Small intestine (tissue), 7 donors: Measurements from ENCODE around the gene FCHO1. TPM values are rescaled to one million over a fixed set of nuclear protein-coding genes. Genes with fewer than 3 reads are reported as not detected.

ENCODE experiments used
- DNase-seq, 2 donors: peaks; one replicate each; pipeline versions ENCODE4 v3.0.0 to v3.0.0-alpha.2; 2013
- FAIRE-seq: peaks from 2 replicates; lab custom pipeline; 2012; peaks lifted over from hg19 to GRCh38; lab: Jason Lieb, UNC
- H3K27ac ChIP-seq, 3 donors: one replicate each; pipeline ENCODE4 v1.5.1; 2013; ENCODE audit warnings: low read length in 2 of 3, mild to moderate bottlenecking in 2 of 3, control low read depth in 1 of 3, inconsistent platforms in 1 of 3, low read depth in 1 of 3, moderate library complexity in 1 of 3
- H3K27me3 ChIP-seq, 3 donors: one replicate each; pipeline ENCODE4 v1.6.1; 2013; ENCODE audit warnings: low read length in 3 of 3, inconsistent platforms in 1 of 3; ENCODE audit not compliant: control insufficient read depth in 3 of 3, insufficient read depth in 3 of 3
- H3K36me3 ChIP-seq, 3 donors: one replicate each; pipeline ENCODE4 v1.6.1; 2013; ENCODE audit warnings: low read length in 3 of 3, inconsistent platforms in 1 of 3, low read depth in 1 of 3, mild to moderate bottlenecking in 1 of 3, moderate library complexity in 1 of 3; ENCODE audit not compliant: control insufficient read depth in 3 of 3, insufficient read depth in 2 of 3
- H3K4me1 ChIP-seq, 3 donors: one replicate each; pipeline ENCODE4 v1.6.1; 2013; ENCODE audit warnings: low read length in 2 of 3, inconsistent platforms in 1 of 3, low read depth in 1 of 3, mild to moderate bottlenecking in 1 of 3, moderate library complexity in 1 of 3; ENCODE audit not compliant: control insufficient read depth in 3 of 3, insufficient read depth in 2 of 3
- H3K4me3 ChIP-seq, 3 donors: one replicate each; pipeline ENCODE4 v1.5.1; 2013; ENCODE audit warnings: low read length in 3 of 3, control low read depth in 1 of 3, inconsistent platforms in 1 of 3, low read depth in 1 of 3, mild to moderate bottlenecking in 1 of 3, moderate library complexity in 1 of 3
- H3K9me3 ChIP-seq, 2 donors: one replicate each; pipeline ENCODE4 v1.6.1; 2013; ENCODE audit warnings: low read depth in 1 of 2, low read length in 1 of 2; ENCODE audit not compliant: control insufficient read depth in 2 of 2, insufficient read depth in 1 of 2
- WGBS, 3 donors: extraction: QIAGEN DNeasy Blood & Tissue Kit; methylation state at CpG; one replicate each; pipeline ENCODE4 v1.1.7; 2013; 5-methylcytosine and 5-hydroxymethylcytosine counted together
- polyA plus RNA-seq, 4 donors: library from polyadenylated mRNA; stranded (reverse) in 3 of 4; unstranded in 1 of 4; fragments of 200-250 nt in 3 of 4; fragments of 120-200 nt in 1 of 4; gene quantifications; one replicate each; pipeline versions ENCODE4 v1.2.1 to v1.2.3, GENCODE V29; 2013
- donor health status: healthy with polysubstance abuse.
- donor health status: control.
- donor health status: control.
- donor health status: Bipolar disorder and iron deficiency.
- donor health status: healthy.

FCHO1 gene
- polyA plus RNA-seq, 4 donors: 1.4 to 3.1 (median 2.2) TPM

DNA sequence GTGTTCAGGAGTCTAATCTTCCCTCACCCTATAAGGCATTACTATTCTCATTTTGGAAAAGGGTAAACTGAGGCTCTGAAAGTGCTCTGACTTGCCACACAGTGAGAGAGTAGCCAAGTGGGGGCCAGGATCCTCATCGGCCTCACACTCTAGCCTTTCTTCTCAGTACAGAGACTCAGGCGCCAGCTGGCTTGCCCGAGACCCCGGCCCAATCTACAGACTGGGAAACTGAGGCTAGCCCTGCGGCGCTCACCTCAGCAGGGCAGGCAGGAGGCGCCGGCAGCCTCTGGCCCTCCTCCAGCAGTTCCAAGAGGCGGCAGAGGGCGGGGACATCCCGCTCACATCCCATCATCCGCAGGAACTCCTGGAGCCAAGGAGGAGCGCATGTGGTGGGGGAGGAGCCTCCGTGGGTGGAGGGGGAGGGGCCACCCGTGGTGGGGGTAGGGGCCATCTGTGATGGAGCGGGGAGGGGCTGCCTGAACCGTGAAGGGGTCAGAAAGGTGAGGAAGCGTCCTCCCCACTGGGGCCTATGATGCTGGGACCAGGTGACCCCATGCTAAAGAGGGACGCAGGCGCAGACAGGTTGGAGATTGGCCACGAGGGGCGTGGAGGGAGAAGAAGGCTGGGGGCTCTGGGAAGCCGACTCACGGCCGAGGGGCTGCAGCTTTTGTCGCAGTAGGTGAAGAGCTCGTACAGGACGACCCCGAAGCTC is 78.7 kb downstream of the FCHO1 start:
- H3K36me3 ChIP-seq: peaks cover 0 to 18% (median 0%) of the 10 kb centered on the region in 3 donors
- H3K27ac ChIP-seq: peak overlapping the region in 1 of 3 donors; percentile 21
- 13 to 35% (median 34%) methylated on average over 22 to 29 of the region's 29 CpGs for WGBS, 3 donors
- H3K4me1 ChIP-seq: peaks cover 0 to 15% (median 0%) of the 10 kb centered on the region in 3 donors
- DNase-seq: peak; percentile 51 to 65
- peak overlapping the region in 1 of 3 donors; percentile 34 for H3K4me3 ChIP-seq
- no peak for FAIRE-seq
- no peaks in the 10 kb centered on the region for H3K9me3 ChIP-seq
- peaks cover 0 to 20% (median 0%) of the 10 kb centered on the region in 3 donors for H3K27me3 ChIP-seq

DNA sequence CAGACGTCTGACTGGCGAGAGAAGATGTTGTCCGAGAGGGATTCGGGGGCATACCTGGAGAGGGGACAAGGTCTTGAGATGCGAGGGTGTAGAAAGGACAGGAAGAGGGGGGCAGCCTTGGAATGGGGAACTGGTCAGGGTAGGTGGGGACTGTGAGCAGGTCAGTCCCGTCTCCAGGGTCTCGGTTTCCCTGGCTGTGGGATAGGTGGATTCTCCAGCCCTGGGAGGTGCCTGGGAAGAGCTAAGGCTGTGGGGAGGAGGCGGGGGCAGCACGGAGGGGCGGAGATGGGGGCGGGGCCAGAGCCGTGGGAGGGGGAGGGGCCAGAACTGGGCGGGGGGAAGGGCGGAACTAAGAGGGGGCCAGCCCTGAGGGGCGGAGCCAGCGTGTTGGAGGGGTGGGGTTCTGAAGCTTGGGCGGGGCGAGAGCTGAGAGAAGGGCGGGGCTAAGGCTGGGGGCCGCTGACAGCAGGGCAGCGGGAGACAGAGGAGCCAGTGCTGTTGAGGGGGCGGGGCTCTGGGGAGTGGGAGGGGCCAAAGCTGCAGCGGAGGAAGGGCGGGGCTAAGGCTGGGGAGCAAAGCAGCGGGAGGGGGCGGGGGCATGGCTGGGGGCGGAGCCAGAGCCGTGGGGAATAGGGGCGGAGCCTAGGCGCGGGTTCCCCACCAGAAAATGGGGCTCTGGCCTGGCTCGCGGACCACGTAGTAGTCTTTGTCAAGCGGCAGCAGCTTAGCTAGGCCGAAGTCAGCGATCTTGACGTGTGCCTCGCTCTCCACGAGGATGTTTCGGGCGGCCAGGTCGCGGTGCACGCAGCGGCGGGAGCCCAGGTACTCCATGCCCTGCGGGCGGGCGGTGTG is 79.5 kb downstream of the FCHO1 start:
- peak overlapping the region in 1 of 3 donors; percentile 21 for H3K27ac ChIP-seq
- no peaks in the 10 kb centered on the region for H3K9me3 ChIP-seq
- DNase-seq (peak; percentile 84 to 87), FAIRE-seq (no peak)
- peaks cover 0 to 20% (median 0%) of the 10 kb centered on the region in 3 donors for H3K27me3 ChIP-seq
- peaks cover 0 to 24% (median 0%) of the 10 kb centered on the region in 3 donors for H3K36me3 ChIP-seq
- H3K4me1 ChIP-seq: peaks cover 0 to 15% (median 0%) of the 10 kb centered on the region in 3 donors
- WGBS, 3 donors: 26 to 36% (median 28%) methylated on average over 39 to 50 of the region's 50 CpGs
- H3K4me3 ChIP-seq: peak overlapping the region in 1 of 3 donors; percentile 34

DNA sequence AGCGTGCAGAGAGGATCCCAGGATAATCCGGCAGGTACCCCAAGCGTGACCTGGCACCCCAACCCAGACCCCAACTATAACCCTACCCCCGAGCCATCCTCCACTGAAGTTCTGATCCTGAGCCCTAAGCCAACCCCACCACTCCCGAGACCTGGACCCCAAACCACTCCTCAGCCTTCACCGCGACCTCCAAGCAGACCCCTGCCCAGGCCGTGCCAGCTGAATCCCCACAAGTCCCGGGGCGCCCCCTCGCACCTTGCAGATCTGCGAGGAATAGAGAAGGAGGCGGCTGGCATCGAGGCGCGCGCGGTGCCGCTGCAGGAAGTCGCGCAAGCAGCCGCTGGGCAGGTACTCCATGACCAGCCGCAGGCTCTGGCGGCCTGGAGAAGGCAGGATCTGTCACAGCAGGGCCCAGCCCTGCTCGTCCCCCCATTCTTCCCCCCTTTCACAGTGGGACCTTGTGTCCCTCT is 80.2 kb downstream of the FCHO1 start:
- DNase-seq (peak in 1 of 2 donors; percentile 22), FAIRE-seq (no peak)
- H3K4me3 ChIP-seq: peak overlapping the region in 1 of 3 donors; percentile 23
- 14 to 54% (median 38%) methylated on average over 25 of the region's 25 CpGs for WGBS, 3 donors
- H3K27me3 ChIP-seq: peaks cover 0 to 20% (median 0%) of the 10 kb centered on the region in 3 donors
- peaks cover 0 to 15% (median 0%) of the 10 kb centered on the region in 3 donors for H3K4me1 ChIP-seq
- no peak overlapping the region for H3K27ac ChIP-seq
- peaks cover 0 to 24% (median 0%) of the 10 kb centered on the region in 3 donors for H3K36me3 ChIP-seq
- no peaks in the 10 kb centered on the region for H3K9me3 ChIP-seq

DNA sequence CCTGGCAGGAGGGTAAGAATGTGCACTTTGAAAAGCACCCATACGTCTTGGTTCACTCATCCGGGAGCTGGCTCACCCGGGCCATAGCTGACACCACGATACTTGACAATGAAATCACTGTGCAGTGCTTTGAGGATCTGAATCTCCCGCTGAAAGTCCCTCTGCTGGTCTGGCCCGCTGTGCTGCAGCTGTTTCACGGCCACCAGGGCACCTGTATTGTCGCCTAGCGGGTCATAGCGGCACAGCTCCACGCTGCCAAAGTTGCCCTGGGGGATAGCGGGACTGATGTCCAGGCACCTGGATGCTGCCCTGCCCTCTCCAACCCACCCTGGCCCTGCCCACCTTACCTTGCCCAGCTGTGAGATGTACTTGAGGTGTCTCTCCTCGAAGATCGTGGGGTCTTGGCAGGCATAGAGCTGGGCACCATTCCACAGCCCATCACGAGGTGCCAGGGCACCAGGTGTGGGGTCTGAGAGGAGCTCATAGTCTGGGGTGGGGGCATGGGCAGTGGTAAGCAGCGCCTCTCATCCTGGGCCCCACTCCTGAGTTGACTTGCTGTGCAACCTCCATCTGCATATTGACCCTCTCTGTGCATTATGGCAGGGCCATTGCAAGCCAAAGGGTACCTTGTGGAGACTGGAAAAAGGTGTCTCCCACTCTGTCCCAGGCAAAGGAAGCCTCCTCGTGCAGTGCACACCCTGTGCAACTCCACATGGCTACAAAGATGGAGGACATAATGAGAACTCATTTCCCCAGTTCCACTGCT is 81.3 kb downstream of the FCHO1 start:
- Histone ChIP-seq H3K4me3 (no peak overlapping the region), H3K27me3 (peaks cover 0 to 20% (median 0%) of the 10 kb centered on the region in 3 donors), H3K27ac (no peak overlapping the region), H3K9me3 (no peaks in the 10 kb centered on the region), H3K4me1 (peaks cover 0 to 15% (median 0%) of the 10 kb centered on the region in 3 donors), H3K36me3 (peaks cover 0 to 25% (median 0%) of the 10 kb centered on the region in 3 donors)
- no peak for DNase-seq
- no peak for FAIRE-seq
- WGBS, 3 donors: 59 to 88% (median 74%) methylated on average over 17 of the region's 17 CpGs

DNA sequence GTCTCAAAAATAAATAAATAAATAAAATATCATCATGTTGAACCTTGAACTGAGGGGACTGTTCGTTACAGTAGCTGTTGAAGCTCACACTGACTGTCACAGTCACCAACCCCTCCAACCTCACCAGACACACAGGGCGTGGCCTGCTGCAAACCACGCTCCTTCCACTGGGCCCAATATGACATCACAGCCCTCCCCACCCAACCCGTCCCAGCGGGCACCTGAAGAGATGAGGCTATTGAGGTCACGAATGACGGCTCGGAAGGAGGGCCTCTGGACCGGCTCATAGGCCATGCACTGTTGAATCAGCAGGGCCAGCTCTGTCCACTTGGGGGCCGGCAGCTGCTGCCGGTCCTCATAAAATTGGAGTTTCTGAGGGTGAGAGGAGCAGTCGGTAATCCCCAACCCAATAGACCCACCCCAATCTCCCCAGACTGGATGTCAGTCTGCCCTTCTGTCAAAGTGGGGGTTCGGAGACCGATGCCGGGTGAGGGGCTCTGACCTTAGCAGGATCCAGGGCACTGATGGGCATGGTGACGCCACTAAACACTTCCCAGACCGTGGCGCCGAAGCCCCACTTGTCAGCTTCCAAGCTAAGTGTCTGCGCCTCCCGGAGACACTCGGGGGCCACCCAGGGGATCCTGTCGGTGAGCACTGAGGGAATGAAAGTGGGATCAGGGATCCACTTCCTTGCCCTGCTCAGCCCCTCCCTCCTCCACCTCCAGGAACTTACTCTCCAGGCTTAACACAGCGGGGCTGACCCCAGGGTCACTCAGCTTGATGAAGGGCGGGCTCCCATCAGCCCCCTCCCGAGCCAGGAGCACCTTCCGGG is 83.3 kb downstream of the FCHO1 start:
- Histone ChIP-seq H3K4me1 (peaks cover 0 to 15% (median 0%) of the 10 kb centered on the region in 3 donors), H3K36me3 (peaks cover 0 to 34% (median 3%) of the 10 kb centered on the region in 3 donors), H3K9me3 (no peaks in the 10 kb centered on the region), H3K4me3 (no peak overlapping the region), H3K27ac (no peak overlapping the region), H3K27me3 (peaks cover 0 to 20% (median 0%) of the 10 kb centered on the region in 3 donors)
- 68 to 79% (median 76%) methylated on average over 27 of the region's 27 CpGs for WGBS, 3 donors
- FAIRE-seq (no peak), DNase-seq (no peak)

DNA sequence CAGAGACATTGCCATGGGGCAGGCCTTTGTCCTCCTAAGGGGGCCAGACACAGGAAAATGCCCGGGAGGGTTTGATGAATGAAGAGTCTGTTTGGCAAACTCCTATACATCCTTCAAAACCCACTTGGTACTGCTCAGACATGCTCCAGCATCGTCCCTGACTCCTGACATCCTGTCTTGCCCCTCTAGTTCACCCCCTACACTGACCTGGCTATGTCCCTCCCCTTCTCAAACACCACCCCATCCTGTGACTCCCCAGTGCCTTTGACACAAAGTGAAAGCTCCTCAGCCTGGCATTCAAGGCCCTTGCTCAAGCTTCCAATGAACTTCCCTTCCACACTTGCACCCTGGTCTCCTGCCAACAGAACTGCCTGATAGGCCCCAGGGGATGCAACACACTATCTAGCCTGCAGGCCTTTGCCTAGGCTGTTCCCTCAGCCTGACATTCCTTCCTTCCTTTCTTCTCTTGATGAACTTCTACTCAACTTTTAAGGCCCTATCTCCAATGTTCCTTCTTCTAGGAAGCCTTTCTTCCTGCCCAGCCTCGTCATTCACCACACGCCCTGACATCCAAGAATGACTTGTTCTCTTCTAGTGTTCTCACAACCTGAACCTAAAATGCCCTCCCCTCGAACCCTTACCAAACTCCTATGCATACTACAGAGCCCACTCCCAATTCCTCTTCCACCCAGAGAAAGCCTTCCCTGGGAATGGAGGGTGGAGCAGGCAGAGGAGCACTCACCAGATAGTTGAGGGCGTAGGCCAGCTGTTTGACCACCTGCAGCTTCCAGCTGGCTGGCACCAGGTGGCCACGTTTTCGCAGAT is 84.1 kb downstream of the FCHO1 start:
- 44 to 71% (median 62%) methylated on average over 8 of the region's 8 CpGs for WGBS, 3 donors
- Histone ChIP-seq H3K27ac (no peak overlapping the region), H3K27me3 (peaks cover 0 to 24% (median 0%) of the 10 kb centered on the region in 3 donors), H3K9me3 (no peaks in the 10 kb centered on the region), H3K36me3 (peaks cover 0 to 38% (median 3%) of the 10 kb centered on the region in 3 donors), H3K4me1 (peaks cover 0 to 10% (median 0%) of the 10 kb centered on the region in 3 donors), H3K4me3 (no peak overlapping the region)
- FAIRE-seq (no peak), DNase-seq (no peak)

DNA sequence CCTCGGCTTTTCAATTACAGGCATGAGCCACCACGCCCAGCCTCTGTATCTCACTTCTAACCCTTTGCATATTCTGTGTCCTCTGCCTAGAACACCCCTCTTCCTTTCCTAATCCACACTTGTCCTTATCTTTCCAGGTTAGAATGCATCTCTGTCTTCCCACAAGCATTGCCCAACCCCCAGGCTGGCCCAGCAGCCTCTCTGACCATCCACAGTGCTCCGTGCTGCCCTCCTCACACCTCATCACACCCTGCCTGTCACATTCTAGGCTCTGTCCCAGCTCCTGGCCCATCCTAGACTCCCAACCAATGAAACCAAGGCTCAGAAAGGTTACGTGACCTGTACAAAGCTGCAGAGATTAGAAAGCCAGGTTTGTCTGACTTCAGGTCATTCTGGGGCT is 85.3 kb downstream of the FCHO1 start:
- no peaks in the 10 kb centered on the region for H3K9me3 ChIP-seq
- H3K4me1 ChIP-seq: peaks cover 0 to 2% (median 0%) of the 10 kb centered on the region in 3 donors
- DNase-seq (no peak), FAIRE-seq (no peak)
- H3K4me3 ChIP-seq: no peak overlapping the region
- peaks cover 0 to 45% (median 3%) of the 10 kb centered on the region in 3 donors for H3K36me3 ChIP-seq
- 31 to 69% (median 46%) methylated on average over 4 of the region's 4 CpGs for WGBS, 3 donors
- H3K27me3 ChIP-seq: peaks cover 0 to 27% (median 0%) of the 10 kb centered on the region in 3 donors
- H3K27ac ChIP-seq: no peak overlapping the region
